Fibroblast of lung (primary cell): ENCODE data around the gene XRRA1. TPM values are rescaled to one million over a fixed set of nuclear protein-coding genes. Genes with fewer than 3 reads are reported as not detected.
"Not testable (repeated sequence)": the region's sequence is repeated elsewhere in the genome, so short reads cannot be mapped to it uniquely, and the experiment has no call there.

Experiments
- DNase-seq, 2 donors: peaks; one replicate each; pipeline versions ENCODE4 v3.0.0 to v3.0.0-alpha.2; 2010; ENCODE audit warnings: low read depth in 2 of 2
- H2AFZ ChIP-seq: 2 replicates; pipeline ENCODE4 v1.5.1; 2012; ENCODE audit warnings: low read length, control low read depth, inconsistent platforms
- H3K27ac ChIP-seq: 2 replicates; pipeline ENCODE4 v1.5.1; 2011; ENCODE audit warnings: low read length, control low read depth; ENCODE audit not compliant: insufficient read depth
- H3K27me3 ChIP-seq: 2 replicates; pipeline ENCODE4 v1.5.1; 2011; ENCODE audit warnings: mild to moderate bottlenecking, low read length; ENCODE audit not compliant: control insufficient read depth, insufficient read depth
- H3K36me3 ChIP-seq: 2 replicates; pipeline ENCODE4 v1.5.1; 2011; ENCODE audit warnings: low read length; ENCODE audit not compliant: control insufficient read depth, insufficient read depth
- H3K4me1 ChIP-seq: 2 replicates; pipeline ENCODE4 v1.5.1; 2011; ENCODE audit warnings: low read length; ENCODE audit not compliant: control insufficient read depth, insufficient read depth; ENCODE audit errors: extremely low read depth
- H3K4me2 ChIP-seq: 2 replicates; pipeline ENCODE4 v1.5.1; 2011; ENCODE audit warnings: low read length, control low read depth; ENCODE audit not compliant: insufficient read depth; ENCODE audit errors: extremely low read depth
- H3K4me3 ChIP-seq, 4 experiments: fragments of 200-600 bp in 1 of 4; sonication (generic) in 1 of 4; replicated peaks in 1 of 4; 2 replicates each; pipeline ENCODE4 v1.5.1; 2011 to 2016; ENCODE audit warnings: low read length in 4 of 4, low read depth in 3 of 4, mild to moderate bottlenecking in 3 of 4, control low read depth in 2 of 4, inconsistent platforms in 1 of 4, mixed read lengths in 1 of 4; ENCODE audit not compliant: insufficient read depth in 1 of 4; ENCODE audit errors: control extremely low read depth in 1 of 4
- H3K79me2 ChIP-seq: 2 replicates; pipeline ENCODE4 v1.5.1; 2012; ENCODE audit warnings: mild to moderate bottlenecking, low read length, inconsistent platforms; ENCODE audit not compliant: control insufficient read depth, insufficient read depth
- H3K9ac ChIP-seq: 2 replicates; pipeline ENCODE4 v1.5.1; 2011; ENCODE audit warnings: mild to moderate bottlenecking, low read length, control low read depth; ENCODE audit not compliant: insufficient read depth
- H3K9me3 ChIP-seq: 2 replicates; pipeline ENCODE4 v1.5.1; 2012; ENCODE audit warnings: low read depth, low read length; ENCODE audit not compliant: control insufficient read depth, insufficient read depth
- H4K20me1 ChIP-seq: 2 replicates; pipeline ENCODE4 v1.5.1; 2011; ENCODE audit warnings: low read length; ENCODE audit not compliant: control insufficient read depth, insufficient read depth; ENCODE audit errors: extremely low read depth
- EZH2 ChIP-seq: IDR thresholded peaks from 2 replicates; pipeline ENCODE4 v1.5.1; 2012; ENCODE audit warnings: low read length, control low read depth, mild to moderate bottlenecking; ENCODE audit errors: missing control alignments
- polyA minus RNA-seq: library from RNA; depleted of rRNA, polyadenylated mRNA; stranded (reverse); fragments of >200 nt; gene quantifications from 2 replicates; pipeline ENCODE4 v1.2.3, GENCODE V29; 2011; ENCODE audit warnings: low replicate concordance
- polyA plus RNA-seq, 2 donors: library from polyadenylated mRNA; depleted of rRNA in 1 of 2; stranded (reverse) in 1 of 2; unstranded in 1 of 2; fragments of >200 nt; gene quantifications; 2 replicates each; pipeline ENCODE4 v1.2.1, GENCODE V29; 2011 to 2012; ENCODE audit warnings: missing spikeins in 1 of 2
- total RNA-seq: library from RNA; depleted of rRNA; stranded (reverse); fragments of >200 nt; gene quantifications from 2 replicates; pipeline ENCODE4 v1.2.1, GENCODE V29; 2014
- TF ChIP-seq, protein P1 (sequence below), 2 donors: IDR thresholded peaks in 1 of 2; conservative IDR thresholded peaks in 1 of 2; 1 replicate in 1 of 2; 2 replicates in 1 of 2; pipeline ENCODE4 v1.5.1; 2011 to 2012; ENCODE audit warnings: low read length in 2 of 2, control low read depth in 1 of 2, inconsistent platforms in 1 of 2, low read depth in 1 of 2, mild to moderate bottlenecking in 1 of 2

Gene XRRA1
- total RNA-seq (8.6 and 16.4 TPM in 2 replicates), polyA plus RNA-seq (5.0 and 5.5 TPM in 2 replicates), polyA minus RNA-seq (14.8 and 31.2 TPM in 2 replicates)
- polyA plus RNA-seq (2012): 4.2 and 5.4 TPM in 2 replicates

- Histone ChIP-seq H3K27me3 (no peaks in the 10 kb centered on the region), H3K4me2 (peak within 1 kb of the TSS; percentile 92), H3K79me2 (peaks cover 54% of the 10 kb centered on the region), H4K20me1 (no peaks in the 10 kb centered on the region), H3K9ac (peak within 1 kb of the TSS; percentile 94), H3K36me3 (peaks cover 1% of the 10 kb centered on the region), H3K9me3 (no peaks in the 10 kb centered on the region), H3K27ac (peak within 1 kb of the TSS; percentile 95), H2AFZ (peak within 1 kb of the TSS; percentile 97), H3K4me3 (peak within 1 kb of the TSS; percentile 97 to 99 (median 98)), H3K4me1 (peaks cover 6% of the 10 kb centered on the region)
- TF ChIP-seq, protein P1, sequence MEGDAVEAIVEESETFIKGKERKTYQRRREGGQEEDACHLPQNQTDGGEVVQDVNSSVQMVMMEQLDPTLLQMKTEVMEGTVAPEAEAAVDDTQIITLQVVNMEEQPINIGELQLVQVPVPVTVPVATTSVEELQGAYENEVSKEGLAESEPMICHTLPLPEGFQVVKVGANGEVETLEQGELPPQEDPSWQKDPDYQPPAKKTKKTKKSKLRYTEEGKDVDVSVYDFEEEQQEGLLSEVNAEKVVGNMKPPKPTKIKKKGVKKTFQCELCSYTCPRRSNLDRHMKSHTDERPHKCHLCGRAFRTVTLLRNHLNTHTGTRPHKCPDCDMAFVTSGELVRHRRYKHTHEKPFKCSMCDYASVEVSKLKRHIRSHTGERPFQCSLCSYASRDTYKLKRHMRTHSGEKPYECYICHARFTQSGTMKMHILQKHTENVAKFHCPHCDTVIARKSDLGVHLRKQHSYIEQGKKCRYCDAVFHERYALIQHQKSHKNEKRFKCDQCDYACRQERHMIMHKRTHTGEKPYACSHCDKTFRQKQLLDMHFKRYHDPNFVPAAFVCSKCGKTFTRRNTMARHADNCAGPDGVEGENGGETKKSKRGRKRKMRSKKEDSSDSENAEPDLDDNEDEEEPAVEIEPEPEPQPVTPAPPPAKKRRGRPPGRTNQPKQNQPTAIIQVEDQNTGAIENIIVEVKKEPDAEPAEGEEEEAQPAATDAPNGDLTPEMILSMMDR (conservative IDR thresholded peaks at IDR 0.05 in 1 of 2, IDR thresholded peaks at IDR 0.05 in 1 of 2; ENCODE audit: low read depth in 1 of 2, low read length in 2 of 2): no peak
- TF ChIP-seq EZH2: no peak
- DNase-seq: peak; percentile 98 to 99
Observed at GRCh38 chr11:74948898-74949752, at the start of gene XRRA1, which contains the start of gene SPCS2. TSS of gene XRRA1 (minus strand) at chr11:74949091. CDS start at chr11:74940878, 8,213 bp downstream. TSS of gene SPCS2 (plus strand) at chr11:74949266. CDS start at chr11:74949286, 20 bp downstream.

DNA sequence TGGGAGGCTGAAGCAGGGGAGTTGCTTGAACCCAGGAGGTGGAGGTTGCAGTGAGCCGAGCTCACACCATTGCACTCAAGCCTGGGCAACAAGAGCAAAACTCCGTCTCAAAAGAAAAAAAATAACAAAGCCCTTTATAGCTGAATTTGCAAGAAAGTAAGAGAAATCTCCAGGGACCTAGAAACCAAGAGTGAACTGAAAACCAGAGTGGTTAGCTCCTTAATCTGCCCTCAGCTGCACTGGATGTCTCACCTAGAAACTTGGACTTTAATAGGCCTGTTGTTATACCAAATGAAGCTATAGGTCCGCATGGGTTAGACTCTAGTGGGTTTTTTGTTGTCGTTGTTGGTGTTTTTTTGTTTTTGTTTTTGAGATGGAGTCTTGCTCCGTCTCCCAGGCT, 44.0 kb upstream of the XRRA1 start:
- H3K36me3 ChIP-seq: no peaks in the 10 kb centered on the region
- no peak overlapping the region for H3K27ac ChIP-seq
- no peaks in the 10 kb centered on the region for H3K79me2 ChIP-seq
- H3K27me3 ChIP-seq: no peaks in the 10 kb centered on the region
- H4K20me1 ChIP-seq: no peaks in the 10 kb centered on the region
- H3K4me2 ChIP-seq: no peak overlapping the region
- H3K4me1 ChIP-seq: no peaks in the 10 kb centered on the region
- H2AFZ ChIP-seq: no peak overlapping the region
- no peak overlapping the region for H3K9ac ChIP-seq
- TF ChIP-seq, protein P1 (conservative IDR thresholded peaks at IDR 0.05 in 1 of 2, IDR thresholded peaks at IDR 0.05 in 1 of 2; ENCODE audit: low read depth in 1 of 2, low read length in 2 of 2): no peak
- TF ChIP-seq EZH2: no peak
- no peak for DNase-seq
- no peak overlapping the region for H3K4me3 ChIP-seq
- H3K9me3 ChIP-seq: no peaks in the 10 kb centered on the region

- Histone ChIP-seq H3K79me2 (no peaks in the 10 kb centered on the region), H3K4me1 (no peaks in the 10 kb centered on the region), H3K27me3 (no peaks in the 10 kb centered on the region), H3K9me3 (no peaks in the 10 kb centered on the region), H3K9ac (no peak overlapping the region), H3K36me3 (no peaks in the 10 kb centered on the region), H3K4me2 (no peak overlapping the region), H3K4me3 (no peak overlapping the region), H4K20me1 (no peaks in the 10 kb centered on the region), H2AFZ (no peak overlapping the region), H3K27ac (no peak overlapping the region)
- no peak for DNase-seq
- no peak for TF ChIP-seq EZH2
- TF ChIP-seq, protein P1 (conservative IDR thresholded peaks at IDR 0.05 in 1 of 2, IDR thresholded peaks at IDR 0.05 in 1 of 2; ENCODE audit: low read depth in 1 of 2, low read length in 2 of 2): no peak
Observed at GRCh38 chr11:74990941-74991340, 42.0 kb upstream of the XRRA1 start.

- H3K4me2 ChIP-seq, H4K20me1 ChIP-seq: not testable (repeated sequence)
Observed at GRCh38 chr11:74990150-74990549, 41.3 kb upstream of the XRRA1 start.

More at GRCh38 chr11:74990150-74990549, 41.3 kb upstream of the XRRA1 start:
- not testable (repeated sequence) for H2AFZ ChIP-seq, H3K27me3 ChIP-seq, H3K79me2 ChIP-seq, H3K36me3 ChIP-seq, H3K9me3 ChIP-seq, DNase-seq, H3K4me1 ChIP-seq, H3K9ac ChIP-seq, H3K27ac ChIP-seq, H3K4me3 ChIP-seq
